Retinal pigment epithelial cell (primary cell): ENCODE measurements around the gene PPRC1.

Experiments used
- DNase-seq: peaks from one replicate; pipeline ENCODE4 v3.0.0-alpha.2; 2010; ENCODE audit warnings: low read depth
- H3K4me3 ChIP-seq: 2 replicates; pipeline ENCODE4 v1.5.1; 2011; ENCODE audit warnings: mild to moderate bottlenecking, low read length, control low read depth, moderate library complexity
- TF ChIP-seq, protein P1 (sequence below): conservative IDR thresholded peaks from 2 replicates; pipeline ENCODE4 v1.5.1; 2011; ENCODE audit warnings: low read depth, low read length, control low read depth, inconsistent platforms

The PPRC1 gene

GRCh38 chr10:102102421-102102820 lies 30.4 kb upstream of the PPRC1 start:
- no peak overlapping the region for H3K4me3 ChIP-seq
- TF ChIP-seq, protein P1, sequence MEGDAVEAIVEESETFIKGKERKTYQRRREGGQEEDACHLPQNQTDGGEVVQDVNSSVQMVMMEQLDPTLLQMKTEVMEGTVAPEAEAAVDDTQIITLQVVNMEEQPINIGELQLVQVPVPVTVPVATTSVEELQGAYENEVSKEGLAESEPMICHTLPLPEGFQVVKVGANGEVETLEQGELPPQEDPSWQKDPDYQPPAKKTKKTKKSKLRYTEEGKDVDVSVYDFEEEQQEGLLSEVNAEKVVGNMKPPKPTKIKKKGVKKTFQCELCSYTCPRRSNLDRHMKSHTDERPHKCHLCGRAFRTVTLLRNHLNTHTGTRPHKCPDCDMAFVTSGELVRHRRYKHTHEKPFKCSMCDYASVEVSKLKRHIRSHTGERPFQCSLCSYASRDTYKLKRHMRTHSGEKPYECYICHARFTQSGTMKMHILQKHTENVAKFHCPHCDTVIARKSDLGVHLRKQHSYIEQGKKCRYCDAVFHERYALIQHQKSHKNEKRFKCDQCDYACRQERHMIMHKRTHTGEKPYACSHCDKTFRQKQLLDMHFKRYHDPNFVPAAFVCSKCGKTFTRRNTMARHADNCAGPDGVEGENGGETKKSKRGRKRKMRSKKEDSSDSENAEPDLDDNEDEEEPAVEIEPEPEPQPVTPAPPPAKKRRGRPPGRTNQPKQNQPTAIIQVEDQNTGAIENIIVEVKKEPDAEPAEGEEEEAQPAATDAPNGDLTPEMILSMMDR = no peak
- DNase-seq = no peak

DNA sequence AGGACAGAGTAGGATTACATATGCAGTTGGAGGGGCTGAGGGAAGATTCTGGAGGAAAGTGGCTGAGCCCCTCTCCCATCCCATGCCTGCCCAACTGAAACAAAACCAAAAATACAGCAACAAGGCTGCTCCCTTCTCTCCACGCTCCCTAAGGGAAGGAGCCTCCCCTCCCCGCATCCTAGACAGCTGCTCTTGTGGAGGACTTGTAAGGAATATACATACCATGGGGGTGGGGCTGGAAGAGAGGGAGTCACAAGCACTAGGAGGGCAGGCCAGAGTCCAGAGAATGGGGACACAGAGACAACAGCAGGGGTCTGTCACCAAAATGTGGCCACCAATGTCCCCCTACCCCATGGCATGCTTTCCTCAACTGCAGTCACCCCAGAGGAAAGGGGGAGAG lies 25.8 kb upstream of the PPRC1 start:
- TF ChIP-seq, protein P1 = no peak
- no peak for DNase-seq
- no peak overlapping the region for H3K4me3 ChIP-seq

DNA sequence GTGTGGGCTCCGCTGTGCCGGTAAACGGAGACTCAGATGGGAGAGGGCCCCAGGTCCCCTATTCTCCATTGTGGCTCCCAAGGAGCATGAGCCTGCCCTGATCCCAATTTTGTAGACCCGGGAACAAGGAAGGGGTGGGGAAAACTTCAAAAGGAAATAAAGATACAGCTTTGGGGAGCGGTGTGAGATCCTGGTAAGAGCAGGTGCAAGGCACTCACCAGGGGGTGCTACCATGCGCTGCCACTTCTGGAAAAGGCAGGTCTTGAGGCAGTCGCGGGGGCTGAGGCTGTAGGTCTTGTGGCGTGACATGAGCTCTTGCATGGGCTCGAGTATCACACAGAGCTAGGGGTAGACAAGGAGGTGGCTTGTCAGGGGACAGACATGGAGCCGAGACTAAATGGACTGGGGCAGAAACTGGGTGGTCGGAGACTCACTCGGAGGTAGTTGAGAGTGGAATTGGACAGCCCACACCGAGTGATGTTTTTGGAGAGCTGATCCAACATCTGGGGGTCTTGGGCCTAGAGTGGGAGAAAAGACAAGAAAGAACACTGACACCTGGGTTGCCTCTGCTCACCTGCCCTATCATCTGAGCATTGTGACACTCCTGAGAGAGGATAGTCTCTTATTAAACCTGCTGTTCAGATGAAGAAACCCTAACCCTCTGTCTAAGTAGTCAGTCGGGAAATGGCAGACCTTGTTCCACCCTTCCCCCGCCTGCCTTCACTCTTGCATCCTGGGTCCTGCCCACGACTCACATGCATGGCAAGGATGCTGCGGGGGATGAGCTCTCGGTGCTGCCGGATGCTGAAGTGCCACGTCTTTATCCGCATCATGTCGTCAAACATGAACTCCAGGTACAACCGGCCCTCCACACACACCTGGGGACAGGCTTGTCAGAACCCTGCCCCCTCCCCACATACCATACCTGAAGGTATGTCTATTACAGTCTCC lies 23.4 kb upstream of the PPRC1 start:
- H3K4me3 ChIP-seq = no peak overlapping the region
- DNase-seq = no peak
- TF ChIP-seq, protein P1 = no peak

DNA sequence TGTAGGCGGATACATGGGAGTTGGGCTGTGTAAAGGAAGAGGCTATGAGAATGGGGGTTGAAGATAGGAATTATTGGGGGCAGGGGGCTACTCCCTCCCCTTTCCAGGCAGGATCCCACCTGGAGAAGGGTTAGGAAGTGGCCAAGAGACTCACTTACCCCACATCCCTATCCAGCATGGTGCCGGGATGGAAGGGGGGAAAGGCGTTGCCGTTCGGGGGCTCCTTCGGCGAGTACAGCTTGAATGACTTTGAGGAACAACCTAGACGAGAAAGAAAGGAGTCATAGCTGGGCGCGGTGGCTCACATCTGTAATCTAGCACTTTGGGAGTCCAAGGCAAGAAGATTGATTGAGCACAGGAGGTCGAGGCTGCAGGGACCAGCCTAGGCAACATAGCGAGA lies 21.6 kb upstream of the PPRC1 start:
- TF ChIP-seq, protein P1 = no peak
- no peak overlapping the region for H3K4me3 ChIP-seq
- DNase-seq = no peak

DNA sequence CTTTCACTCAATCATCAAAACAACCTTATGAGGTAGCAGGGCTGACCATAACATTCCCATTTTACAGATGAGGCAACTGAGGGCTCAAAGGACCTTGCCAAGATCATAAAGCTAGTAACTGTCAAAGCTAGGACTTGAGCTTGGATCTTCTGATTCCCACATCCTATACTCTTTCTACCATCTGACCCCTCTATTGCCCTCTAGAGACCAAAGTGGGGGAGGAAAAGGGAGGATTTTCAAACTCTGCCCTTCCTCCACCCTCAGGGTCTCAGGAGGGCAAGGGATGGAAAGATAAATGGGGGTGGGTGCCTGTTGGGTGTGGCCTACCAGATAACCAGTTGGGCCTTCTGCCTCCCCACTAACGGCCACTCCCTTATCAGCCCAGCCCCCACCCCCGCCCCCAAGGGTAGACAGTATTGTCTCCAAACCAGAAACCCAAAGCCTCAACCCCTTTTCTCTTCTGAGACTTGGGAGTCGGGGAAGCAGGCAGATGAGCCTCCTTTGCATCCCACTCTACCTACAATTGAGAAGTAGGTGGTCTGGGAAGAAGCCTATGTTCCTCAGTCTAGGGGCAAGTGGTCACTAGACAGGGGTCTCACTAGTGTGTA lies 20.5 kb upstream of the PPRC1 start:
- H3K4me3 ChIP-seq = peak overlapping the region; percentile 82
- no peak for DNase-seq

DNA sequence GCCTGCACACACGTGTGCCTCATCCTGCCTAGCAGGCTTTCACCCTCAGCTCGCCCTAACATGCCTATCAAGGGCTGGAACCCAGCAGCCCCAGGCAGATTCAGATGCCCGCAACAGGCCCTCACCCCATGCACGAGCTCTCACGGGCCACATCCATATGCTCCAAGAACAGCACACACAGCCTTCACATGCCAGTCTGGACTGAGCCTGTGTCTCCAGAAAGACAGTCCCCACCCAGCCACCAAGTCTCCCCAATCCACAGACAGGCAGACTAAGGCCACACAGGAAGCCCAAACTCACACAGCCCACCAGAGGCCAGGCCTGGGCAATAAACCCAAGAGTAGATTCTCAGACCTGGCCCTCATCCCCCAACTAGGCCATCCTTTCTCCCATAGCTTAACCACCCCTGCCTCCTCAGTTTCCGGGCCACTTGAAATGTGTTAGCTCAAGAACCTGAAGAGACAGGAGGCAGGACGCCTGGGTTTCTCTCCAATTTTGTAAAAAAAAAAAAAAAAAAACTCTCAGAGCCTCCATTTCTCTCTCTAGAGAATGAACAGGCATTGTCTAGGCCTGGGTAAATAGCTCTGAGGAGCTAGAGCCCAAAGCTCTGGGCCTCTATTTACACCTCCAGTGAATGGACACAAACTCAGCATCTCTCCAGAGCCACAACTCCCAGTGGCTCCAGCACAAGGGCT lies 19.4 kb upstream of the PPRC1 start:
- TF ChIP-seq, protein P1 = no peak
- DNase-seq = no peak
- H3K4me3 ChIP-seq = peak overlapping the region; percentile 82

More for the DNA sequence above, 20.5 kb upstream of the PPRC1 start:
- TF ChIP-seq, protein P1 = peak; percentile 41
